HCT116 (cell line): Measurements from ENCODE around the gene F2RL3. TPM values are rescaled to one million over a fixed set of nuclear protein-coding genes. Genes with fewer than 3 reads are reported as not detected.

ENCODE experiments used
- ATAC-seq: fragments of 200-7000 bp; cut with Tn5 transposase; 2 replicates; pipeline ENCODE4 v1.9.1; 2020; ENCODE audit warnings: mild to moderate bottlenecking, moderate library complexity
- BruUV-seq: library from RNA; stranded (reverse); fragments of 400-500 nt; replicated peaks from 2 replicates; lab custom pipeline; 2021; lab: Mats Ljungman, UMichigan
- CTCF ChIA-PET: fragments of 300-600 bp; sonication (Branson Sonifier 250); formaldehyde crosslinking; loops from one replicate; lab custom pipeline; 2021; ENCODE audit warnings: antibody characterized with exemption; lab: Charles Lee
- POLR2A ChIA-PET: fragments of 300-600, 350-600 bp; sonication (Branson Sonifier 250); formaldehyde crosslinking; loops from one replicate; lab custom pipeline; 2021; ENCODE audit warnings: antibody characterized with exemption; lab: Charles Lee
- RAD21 ChIA-PET, 2 experiments: fragments of 300-600 bp; sonication (Branson Sonifier 250); formaldehyde crosslinking; loops; one replicate each; lab custom pipeline; 2023; ENCODE audit warnings: low total read pairs in 2 of 2; ENCODE audit not compliant: uncharacterized antibody in 2 of 2, unreplicated experiment in 2 of 2, low non-redundant PET in 1 of 2; lab: Charles Lee
- DNase-seq: peaks from one replicate; pipeline ENCODE4 v3.0.0-alpha.2; 2010; ENCODE audit warnings: low read depth, low spot score
- H2AFZ ChIP-seq: fragments of 200-600 bp; shearing (Covaris generic), sonication (generic); 2 replicates; pipeline ENCODE4 v1.6.1; 2017; ENCODE audit warnings: low read depth, mixed run types, mixed read lengths, antibody characterized with exemption, low read length; ENCODE audit not compliant: poor library complexity, severe bottlenecking
- H3K27ac ChIP-seq: 2 replicates; pipeline ENCODE4 v1.5.1; 2012; ENCODE audit warnings: low read depth, low read length
- H3K27me3 ChIP-seq: fragments of 200-600 bp; sonication (generic); 2 replicates; pipeline ENCODE4 v1.6.1; 2016; ENCODE audit warnings: mixed run types, low read length, mixed read lengths; ENCODE audit not compliant: insufficient read depth
- H3K36me3 ChIP-seq, 2 experiments: fragments of 200-500 bp in 1 of 2; fragments of 200-600 bp in 1 of 2; sonication (Bioruptor generic) in 1 of 2; sonication (generic) in 1 of 2; 2 replicates each; pipeline versions ENCODE4 v1.5.1 to v1.6.1; 2014 to 2016; ENCODE audit warnings: low read length in 2 of 2, inconsistent platforms in 1 of 2, mixed read lengths in 1 of 2, mixed run types in 1 of 2; ENCODE audit not compliant: insufficient read depth in 2 of 2, control insufficient read depth in 1 of 2
- H3K4me1 ChIP-seq, 2 experiments: fragments of 200-600 bp in 1 of 2; sonication (generic) in 1 of 2; 2 replicates each; pipeline versions ENCODE4 v1.5.1 to v1.6.1; 2012 to 2017; ENCODE audit warnings: low read length in 2 of 2, inconsistent platforms in 1 of 2, mild to moderate bottlenecking in 1 of 2, mixed read lengths in 1 of 2, mixed run types in 1 of 2, moderate library complexity in 1 of 2; ENCODE audit not compliant: insufficient read depth in 2 of 2, control insufficient read depth in 1 of 2
- H3K4me2 ChIP-seq: fragments of 200-600 bp; sonication (generic); 2 replicates; pipeline ENCODE4 v1.6.1; 2017; ENCODE audit warnings: mixed run types, low read length, mixed read lengths
- H3K4me3 ChIP-seq, 2 experiments: fragments of 200-600 bp in 1 of 2; sonication (generic) in 1 of 2; replicated peaks in 1 of 2; 2 replicates each; pipeline ENCODE4 v1.5.1; 2011 to 2016; ENCODE audit warnings: low read length in 2 of 2, control low read depth in 1 of 2, low read depth in 1 of 2, mild to moderate bottlenecking in 1 of 2, mixed read lengths in 1 of 2, mixed run types in 1 of 2
- H3K79me2 ChIP-seq: fragments of 200-600 bp; sonication (generic); 2 replicates; pipeline ENCODE4 v1.6.1; 2017; ENCODE audit warnings: mild to moderate bottlenecking, mixed run types, low read length, moderate library complexity, mixed read lengths; ENCODE audit not compliant: insufficient read depth
- H3K9ac ChIP-seq: fragments of 200-600 bp; sonication (generic); 2 replicates; pipeline ENCODE4 v1.6.1; 2016; ENCODE audit warnings: low read length, mixed read lengths
- H3K9me2 ChIP-seq: fragments of 200-600 bp; sonication (generic), shearing (Covaris generic); 2 replicates; pipeline ENCODE4 v1.6.1; 2017; ENCODE audit warnings: mixed run types, mild to moderate bottlenecking, moderate library complexity; ENCODE audit not compliant: insufficient read depth
- H3K9me3 ChIP-seq, 2 experiments: fragments of 200-500 bp in 1 of 2; fragments of 200-600 bp in 1 of 2; sonication (Bioruptor generic) in 1 of 2; sonication (generic) in 1 of 2; 2 replicates each; pipeline ENCODE4 v1.6.1; 2014 to 2017; ENCODE audit warnings: low read length in 2 of 2, mixed read lengths in 2 of 2, inconsistent platforms in 1 of 2, low read depth in 1 of 2, mild to moderate bottlenecking in 1 of 2, mixed run types in 1 of 2, moderate library complexity in 1 of 2; ENCODE audit not compliant: control insufficient read depth in 1 of 2, insufficient read depth in 1 of 2
- H4K20me1 ChIP-seq: fragments of 200-600 bp; sonication (generic), shearing (Covaris generic); 2 replicates; pipeline ENCODE4 v1.6.1; 2017; ENCODE audit warnings: mixed run types, mild to moderate bottlenecking, moderate library complexity; ENCODE audit not compliant: insufficient read depth
- CEBPB ChIP-seq: IDR thresholded peaks from 2 replicates; pipeline ENCODE4 v1.6.1; 2012; ENCODE audit warnings: low read depth
- EGR1 ChIP-seq: IDR thresholded peaks from 2 replicates; pipeline ENCODE4 v1.6.1; 2012; ENCODE audit warnings: low read depth
- ELF1 ChIP-seq: IDR thresholded peaks from 2 replicates; pipeline ENCODE4 v1.6.1; 2012; ENCODE audit warnings: low read depth, borderline replicate concordance
- EZH2phosphoT487 ChIP-seq: fragments of 200-600 bp; IDR thresholded peaks from 2 replicates; pipeline ENCODE4 v1.6.1; 2018; ENCODE audit warnings: antibody characterized with exemption, borderline replicate concordance
- RAD21 ChIP-seq: IDR thresholded peaks from 2 replicates; pipeline ENCODE4 v1.6.1; 2012; ENCODE audit warnings: low read depth, mild to moderate bottlenecking
- SIN3A ChIP-seq: IDR thresholded peaks from 2 replicates; pipeline ENCODE4 v1.6.1; 2012; ENCODE audit warnings: low read depth
- SP1 ChIP-seq: IDR thresholded peaks from 2 replicates; pipeline ENCODE4 v1.6.1; 2012; ENCODE audit warnings: low read depth
- SRF ChIP-seq: IDR thresholded peaks from 2 replicates; pipeline ENCODE4 v1.6.1; 2012; ENCODE audit warnings: low read depth
- TCF7L2 ChIP-seq: IDR thresholded peaks from 2 replicates; pipeline ENCODE4 v1.7.0; 2011; ENCODE audit warnings: borderline replicate concordance, inconsistent platforms; ENCODE audit not compliant: insufficient read depth, insufficient read length; ENCODE audit errors: extremely low read depth
- YY1 ChIP-seq: IDR thresholded peaks from 2 replicates; pipeline ENCODE4 v1.6.1; 2011; ENCODE audit warnings: low read length, low read depth, moderate library complexity, mild to moderate bottlenecking; ENCODE audit not compliant: insufficient replicate concordance; ENCODE audit errors: extremely low read depth
- ZFX ChIP-seq: fragments of 450-650 bp; IDR thresholded peaks from 2 replicates; pipeline ENCODE4 v1.6.1; 2017
- intact Hi-C: fragments of 100-400 bp; cut with micrococcal nuclease; formaldehyde crosslinking; loops from 2 replicates; pipeline ENCODE4 v1.10.0; 2022
- total RNA-seq: library from RNA; stranded (reverse); gene quantifications from one replicate; pipeline ENCODE4 v1.2.1, GENCODE V29; 2021; ENCODE audit not compliant: unreplicated experiment
- TF ChIP-seq, protein P1 (sequence below): IDR thresholded peaks from 2 replicates; pipeline ENCODE4 v1.6.1; 2012
- TF ChIP-seq, protein P2 (sequence below): IDR thresholded peaks from 2 replicates; pipeline ENCODE4 v1.6.1; 2012; ENCODE audit warnings: low read depth
- TF ChIP-seq, protein P3 (sequence below): IDR thresholded peaks from 2 replicates; pipeline ENCODE4 v1.6.1; 2012
- TF ChIP-seq, protein P4 (sequence below): IDR thresholded peaks from 2 replicates; pipeline ENCODE4 v1.6.1; 2011; ENCODE audit warnings: mild to moderate bottlenecking, low read length, moderate library complexity; ENCODE audit not compliant: insufficient replicate concordance; ENCODE audit errors: extremely low read depth
- TF ChIP-seq, protein P5 (sequence below), 3 experiments: fragments of 200-600 bp in 1 of 3; sonication (generic) in 1 of 3; IDR thresholded peaks in 2 of 3; conservative IDR thresholded peaks in 1 of 3; 2 replicates each; pipeline ENCODE4 v1.5.1; 2012 to 2017; ENCODE audit warnings: low read depth in 2 of 3, low read length in 2 of 3, antibody characterized with exemption in 1 of 3, borderline replicate concordance in 1 of 3, control low read depth in 1 of 3, mild to moderate bottlenecking in 1 of 3, mixed read lengths in 1 of 3, mixed run types in 1 of 3, moderate library complexity in 1 of 3; ENCODE audit not compliant: insufficient read depth in 1 of 3

Gene F2RL3
- total RNA-seq, 1 experiment from 2014 or later = 0.10 TPM

DNA sequence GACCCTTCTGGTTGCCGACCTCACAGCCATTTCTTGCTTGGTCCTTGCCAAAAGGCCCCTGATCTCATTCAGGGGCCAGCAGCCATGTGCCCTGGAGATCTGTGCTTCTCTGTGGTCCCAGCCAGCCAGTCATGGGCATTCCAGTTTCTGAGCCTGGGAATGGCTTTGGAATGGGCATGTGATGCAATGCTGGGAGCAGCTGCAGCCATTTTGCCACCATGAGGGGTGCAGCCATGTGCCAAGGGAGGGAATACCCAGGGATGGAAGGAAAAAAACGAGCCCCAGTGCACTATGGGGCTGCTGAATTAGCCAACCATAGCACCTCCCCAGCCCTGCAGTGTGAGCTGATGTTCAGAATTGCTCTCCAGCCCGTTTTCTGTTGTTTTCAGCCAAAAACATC is 26.3 kb downstream of the F2RL3 start:
- Histone ChIP-seq H3K79me2 (no peaks in the 10 kb centered on the region), H2AFZ (no peak overlapping the region), H3K9me2 (no peaks in the 10 kb centered on the region), H3K36me3 (no peaks in the 10 kb centered on the region), H3K9me3 (peaks cover 13 to 19% of the 10 kb centered on the region in 2 experiments; a peak in 2 of 4 replicates), H4K20me1 (no peaks in the 10 kb centered on the region), H3K4me1 (no peaks in the 10 kb centered on the region), H3K9ac (no peak overlapping the region), H3K4me3 (no peak overlapping the region), H3K4me2 (no peak overlapping the region), H3K27me3 (no peaks in the 10 kb centered on the region), H3K27ac (no peak overlapping the region)
- TF ChIP-seq, protein P1, sequence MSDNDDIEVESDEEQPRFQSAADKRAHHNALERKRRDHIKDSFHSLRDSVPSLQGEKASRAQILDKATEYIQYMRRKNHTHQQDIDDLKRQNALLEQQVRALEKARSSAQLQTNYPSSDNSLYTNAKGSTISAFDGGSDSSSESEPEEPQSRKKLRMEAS = no peak
- no peak for TF ChIP-seq TCF7L2
- no peak for TF ChIP-seq SIN3A
- TF ChIP-seq EGR1 = no peak
- TF ChIP-seq, protein P2, sequence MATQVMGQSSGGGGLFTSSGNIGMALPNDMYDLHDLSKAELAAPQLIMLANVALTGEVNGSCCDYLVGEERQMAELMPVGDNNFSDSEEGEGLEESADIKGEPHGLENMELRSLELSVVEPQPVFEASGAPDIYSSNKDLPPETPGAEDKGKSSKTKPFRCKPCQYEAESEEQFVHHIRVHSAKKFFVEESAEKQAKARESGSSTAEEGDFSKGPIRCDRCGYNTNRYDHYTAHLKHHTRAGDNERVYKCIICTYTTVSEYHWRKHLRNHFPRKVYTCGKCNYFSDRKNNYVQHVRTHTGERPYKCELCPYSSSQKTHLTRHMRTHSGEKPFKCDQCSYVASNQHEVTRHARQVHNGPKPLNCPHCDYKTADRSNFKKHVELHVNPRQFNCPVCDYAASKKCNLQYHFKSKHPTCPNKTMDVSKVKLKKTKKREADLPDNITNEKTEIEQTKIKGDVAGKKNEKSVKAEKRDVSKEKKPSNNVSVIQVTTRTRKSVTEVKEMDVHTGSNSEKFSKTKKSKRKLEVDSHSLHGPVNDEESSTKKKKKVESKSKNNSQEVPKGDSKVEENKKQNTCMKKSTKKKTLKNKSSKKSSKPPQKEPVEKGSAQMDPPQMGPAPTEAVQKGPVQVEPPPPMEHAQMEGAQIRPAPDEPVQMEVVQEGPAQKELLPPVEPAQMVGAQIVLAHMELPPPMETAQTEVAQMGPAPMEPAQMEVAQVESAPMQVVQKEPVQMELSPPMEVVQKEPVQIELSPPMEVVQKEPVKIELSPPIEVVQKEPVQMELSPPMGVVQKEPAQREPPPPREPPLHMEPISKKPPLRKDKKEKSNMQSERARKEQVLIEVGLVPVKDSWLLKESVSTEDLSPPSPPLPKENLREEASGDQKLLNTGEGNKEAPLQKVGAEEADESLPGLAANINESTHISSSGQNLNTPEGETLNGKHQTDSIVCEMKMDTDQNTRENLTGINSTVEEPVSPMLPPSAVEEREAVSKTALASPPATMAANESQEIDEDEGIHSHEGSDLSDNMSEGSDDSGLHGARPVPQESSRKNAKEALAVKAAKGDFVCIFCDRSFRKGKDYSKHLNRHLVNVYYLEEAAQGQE = no peak
- TF ChIP-seq CEBPB = no peak
- TF ChIP-seq SP1 = no peak
- TF ChIP-seq ELF1 = no peak
- TF ChIP-seq, protein P3, sequence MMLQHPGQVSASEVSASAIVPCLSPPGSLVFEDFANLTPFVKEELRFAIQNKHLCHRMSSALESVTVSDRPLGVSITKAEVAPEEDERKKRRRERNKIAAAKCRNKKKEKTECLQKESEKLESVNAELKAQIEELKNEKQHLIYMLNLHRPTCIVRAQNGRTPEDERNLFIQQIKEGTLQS = no peak
- no peak for TF ChIP-seq ZFX
- TF ChIP-seq YY1 = no peak
- TF ChIP-seq, protein P4, sequence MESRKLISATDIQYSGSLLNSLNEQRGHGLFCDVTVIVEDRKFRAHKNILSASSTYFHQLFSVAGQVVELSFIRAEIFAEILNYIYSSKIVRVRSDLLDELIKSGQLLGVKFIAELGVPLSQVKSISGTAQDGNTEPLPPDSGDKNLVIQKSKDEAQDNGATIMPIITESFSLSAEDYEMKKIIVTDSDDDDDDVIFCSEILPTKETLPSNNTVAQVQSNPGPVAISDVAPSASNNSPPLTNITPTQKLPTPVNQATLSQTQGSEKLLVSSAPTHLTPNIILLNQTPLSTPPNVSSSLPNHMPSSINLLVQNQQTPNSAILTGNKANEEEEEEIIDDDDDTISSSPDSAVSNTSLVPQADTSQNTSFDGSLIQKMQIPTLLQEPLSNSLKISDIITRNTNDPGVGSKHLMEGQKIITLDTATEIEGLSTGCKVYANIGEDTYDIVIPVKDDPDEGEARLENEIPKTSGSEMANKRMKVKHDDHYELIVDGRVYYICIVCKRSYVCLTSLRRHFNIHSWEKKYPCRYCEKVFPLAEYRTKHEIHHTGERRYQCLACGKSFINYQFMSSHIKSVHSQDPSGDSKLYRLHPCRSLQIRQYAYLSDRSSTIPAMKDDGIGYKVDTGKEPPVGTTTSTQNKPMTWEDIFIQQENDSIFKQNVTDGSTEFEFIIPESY = no peak
- no peak for TF ChIP-seq RAD21
- no peak for TF ChIP-seq EZH2phosphoT487
- TF ChIP-seq, protein P5, sequence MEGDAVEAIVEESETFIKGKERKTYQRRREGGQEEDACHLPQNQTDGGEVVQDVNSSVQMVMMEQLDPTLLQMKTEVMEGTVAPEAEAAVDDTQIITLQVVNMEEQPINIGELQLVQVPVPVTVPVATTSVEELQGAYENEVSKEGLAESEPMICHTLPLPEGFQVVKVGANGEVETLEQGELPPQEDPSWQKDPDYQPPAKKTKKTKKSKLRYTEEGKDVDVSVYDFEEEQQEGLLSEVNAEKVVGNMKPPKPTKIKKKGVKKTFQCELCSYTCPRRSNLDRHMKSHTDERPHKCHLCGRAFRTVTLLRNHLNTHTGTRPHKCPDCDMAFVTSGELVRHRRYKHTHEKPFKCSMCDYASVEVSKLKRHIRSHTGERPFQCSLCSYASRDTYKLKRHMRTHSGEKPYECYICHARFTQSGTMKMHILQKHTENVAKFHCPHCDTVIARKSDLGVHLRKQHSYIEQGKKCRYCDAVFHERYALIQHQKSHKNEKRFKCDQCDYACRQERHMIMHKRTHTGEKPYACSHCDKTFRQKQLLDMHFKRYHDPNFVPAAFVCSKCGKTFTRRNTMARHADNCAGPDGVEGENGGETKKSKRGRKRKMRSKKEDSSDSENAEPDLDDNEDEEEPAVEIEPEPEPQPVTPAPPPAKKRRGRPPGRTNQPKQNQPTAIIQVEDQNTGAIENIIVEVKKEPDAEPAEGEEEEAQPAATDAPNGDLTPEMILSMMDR (IDR thresholded peaks at IDR 0.05 in 2 of 3, conservative IDR thresholded peaks at IDR 0.05 in 1 of 3; ENCODE audit: borderline replicate concordance in 1 of 3, insufficient read depth in 1 of 3, low read depth in 2 of 3, low read length in 2 of 3) = no peak
- TF ChIP-seq SRF = no peak
- ATAC-seq (no peak), DNase-seq (no peak)
- intact Hi-C loops = no loop called here
- CTCF ChIA-PET = no interaction called here
- no TSS peak for BruUV-seq
- POLR2A ChIA-PET = no interaction called here
- RAD21 ChIA-PET = no interaction called here
